ENCODE measurements around the gene ACY1.

The ACY1 gene

GRCh38 chr3:51944451-51945021, 38.8 kb upstream of the ACY1 start:
- TF ChIP-seq ZNF121 (tag by site-specific recombination; IDR thresholded peaks at IDR 0.05): no peak
- no peak for TF ChIP-seq ZNF510 (tag by site-specific recombination; IDR thresholded peaks at IDR 0.05; ENCODE audit: insufficient replicate concordance)
- TF ChIP-seq ZNF76 (tag by site-specific recombination; IDR thresholded peaks at IDR 0.05; ENCODE audit: borderline replicate concordance, low read depth): no peak
- no peak for TF ChIP-seq ZSCAN30 (tag by site-specific recombination; IDR thresholded peaks at IDR 0.05)
- no peak overlapping the region for H3K4me3 ChIP-seq (ENCODE audit: low read depth, low read length)
- peaks cover 0 to 15% of the 10 kb centered on the region in 2 experiments; a peak in 1 of 3 replicates for H3K36me3 ChIP-seq (ENCODE audit: control insufficient read depth in 2 of 2, insufficient read depth in 1 of 2, low read length in 2 of 2)
- POLR2A ChIA-PET: interaction anchor here (1.1 kb wide), 1 partner anchor 47 kb away, joined by 3 read pairs; no protein-coding TSS in a partner anchor
- CTCF ChIA-PET: interaction anchor here (0.6 kb wide), 2 partner anchors 29 to 1677 kb away, joined by 3 read pairs; partner anchors contain the start of gene ABHD14B
- H3K27ac ChIP-seq (ENCODE audit: extremely low read depth, low read depth, low read length): no peak overlapping the region
- H3K4me1 ChIP-seq (ENCODE audit: control insufficient read depth, insufficient read depth, low read length): peaks cover 4% of the 10 kb centered on the region
- H3K9me3 ChIP-seq (ENCODE audit: control insufficient read depth, insufficient read depth, low read depth, low read length): no peaks in the 10 kb centered on the region

- H3K36me3 ChIP-seq (ENCODE audit: control insufficient read depth in 2 of 2, insufficient read depth in 1 of 2, low read length in 2 of 2): peaks cover 0 to 15% of the 10 kb centered on the region in 2 experiments; a peak in 1 of 3 replicates
- no peaks in the 10 kb centered on the region for H3K9me3 ChIP-seq (ENCODE audit: control insufficient read depth, insufficient read depth, low read depth, low read length)
- H3K4me1 ChIP-seq (ENCODE audit: control insufficient read depth, insufficient read depth, low read length): peaks cover 4% of the 10 kb centered on the region
- H3K4me3 ChIP-seq (ENCODE audit: low read depth, low read length): no peak overlapping the region
- no peak overlapping the region for H3K27ac ChIP-seq (ENCODE audit: extremely low read depth, low read depth, low read length)
- ChIA-PET POLR2A (interaction anchor here (1.1 kb wide), 1 partner anchor 46 kb away, joined by 3 read pairs; no protein-coding TSS in a partner anchor), CTCF (no interaction called here)
- TF ChIP-seq ZNF302 (tag by site-specific recombination; IDR thresholded peaks at IDR 0.05; ENCODE audit: low read depth): no peak
- TF ChIP-seq ZSCAN16 (tag by site-specific recombination; IDR thresholded peaks at IDR 0.05): no peak
- no peak for TF ChIP-seq ZNF785 (tag by site-specific recombination; IDR thresholded peaks at IDR 0.05)
- no peak for TF ChIP-seq ZNF311 (tag by site-specific recombination; IDR thresholded peaks at IDR 0.05; ENCODE audit: borderline replicate concordance)
- TF ChIP-seq ZNF660 (tag by site-specific recombination; IDR thresholded peaks at IDR 0.05): no peak
- no peak for TF ChIP-seq YY2 (tag by site-specific recombination; IDR thresholded peaks at IDR 0.05)
- TF ChIP-seq ZFHX2 (tag by site-specific recombination; conservative IDR thresholded peaks at IDR 0.05): no peak
- TF ChIP-seq ZNF596 (tag by site-specific recombination; IDR thresholded peaks at IDR 0.05): no peak
- TF ChIP-seq ZIC2 (tag by site-specific recombination; IDR thresholded peaks at IDR 0.05): no peak
Observed at GRCh38 chr3:51945031-51945840, 38.1 kb upstream of the ACY1 start.

- ChIA-PET POLR2A (no interaction called here), CTCF (interaction anchor here (1.0 kb wide), 1 partner anchor 146 kb away, joined by 3 read pairs; no protein-coding TSS in a partner anchor)
- no peaks in the 10 kb centered on the region for H3K9me3 ChIP-seq (ENCODE audit: control insufficient read depth, insufficient read depth, low read depth, low read length)
- peaks cover 0 to 15% of the 10 kb centered on the region in 2 experiments; a peak in 1 of 3 replicates for H3K36me3 ChIP-seq (ENCODE audit: control insufficient read depth in 2 of 2, insufficient read depth in 1 of 2, low read length in 2 of 2)
- no peak overlapping the region for H3K27ac ChIP-seq (ENCODE audit: extremely low read depth, low read depth, low read length)
- peaks cover 4% of the 10 kb centered on the region for H3K4me1 ChIP-seq (ENCODE audit: control insufficient read depth, insufficient read depth, low read length)
- no peak overlapping the region for H3K4me3 ChIP-seq (ENCODE audit: low read depth, low read length)
- TF ChIP-seq HOXA7 (CRISPR knock-in tag; IDR thresholded peaks at IDR 0.05; ENCODE audit: borderline replicate concordance) (no peak), ZNF76 (tag by site-specific recombination; IDR thresholded peaks at IDR 0.05; ENCODE audit: borderline replicate concordance, low read depth) (no peak), ZNF704 (tag by site-specific recombination; IDR thresholded peaks at IDR 0.05) (no peak), PBX3 (CRISPR knock-in tag; IDR thresholded peaks at IDR 0.05) (no peak), ZIC2 (tag by site-specific recombination; IDR thresholded peaks at IDR 0.05) (no peak), ZNF18 (tag by site-specific recombination; IDR thresholded peaks at IDR 0.05) (no peak), ZNF221 (tag by site-specific recombination; IDR thresholded peaks at IDR 0.05; ENCODE audit: borderline replicate concordance) (no peak), ZNF10 (tag by site-specific recombination; IDR thresholded peaks at IDR 0.05) (no peak), ZNF121 (tag by site-specific recombination; IDR thresholded peaks at IDR 0.05) (no peak), ZNF24 (tag by site-specific recombination; IDR thresholded peaks at IDR 0.05) (no peak), ZBTB17 (tag by site-specific recombination; IDR thresholded peaks at IDR 0.05) (no peak), ZFP69B (tag by site-specific recombination; IDR thresholded peaks at IDR 0.05) (no peak), BCL6B (tag by site-specific recombination; IDR thresholded peaks at IDR 0.05) (no peak), ZNF146 (tag by site-specific recombination; IDR thresholded peaks at IDR 0.05) (no peak)
Observed at GRCh38 chr3:51945926-51946705, 37.2 kb upstream of the ACY1 start.

Data from HEK293 (cell line).